ENCODE results near the gene LRRC42.

DNA sequence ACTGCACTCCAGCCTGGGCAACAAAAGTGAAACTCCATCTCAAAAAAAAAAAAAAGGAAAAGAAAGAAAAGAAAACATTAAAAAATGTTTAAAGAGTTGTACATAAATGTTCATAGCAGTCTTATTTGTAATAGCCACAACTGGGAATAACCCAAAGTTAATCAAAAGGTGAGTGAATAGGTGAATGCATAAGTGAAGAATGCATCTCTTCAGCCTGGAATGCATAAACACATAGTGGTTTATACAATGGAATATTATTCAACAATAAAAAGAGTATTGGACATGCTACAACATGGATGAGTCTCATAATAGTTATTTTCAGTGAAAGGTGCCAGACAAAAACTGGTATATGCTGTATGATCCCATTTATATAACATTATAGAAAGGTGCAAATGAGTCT lies 53.8 kb downstream of the LRRC42 start:
- TF ChIP-seq HOXB6 (CRISPR knock-in tag; IDR thresholded peaks at IDR 0.05; ENCODE audit: borderline replicate concordance) (no peak), SAFB2 (IDR thresholded peaks at IDR 0.05; ENCODE audit: borderline replicate concordance, low read depth, low read length, severe bottlenecking) (no peak), SIN3A (IDR thresholded peaks at IDR 0.05; ENCODE audit: borderline replicate concordance in 2 of 2, control insufficient read depth in 1 of 2, low read depth in 2 of 2, low read length in 2 of 2) (no peak), ZFX (CRISPR knock-in tag; IDR thresholded peaks at IDR 0.05) (no peak), JUND (IDR thresholded peaks at IDR 0.05; ENCODE audit: borderline replicate concordance, low read depth, low read length) (no peak), JUND (tag; IDR thresholded peaks at IDR 0.05; ENCODE audit: borderline replicate concordance, low read depth, low read length) (no peak), BHLHE40 (IDR thresholded peaks at IDR 0.05; ENCODE audit: low read length) (no peak), CEBPB (tag; IDR thresholded peaks at IDR 0.05) (no peak), POLR2A (conservative IDR thresholded peaks at IDR 0.05) (no peak), NRF1 (conservative IDR thresholded peaks at IDR 0.05 in 1 of 2, IDR thresholded peaks at IDR 0.05 in 1 of 2) (no peak)
- TF ChIP-seq, protein P1, sequence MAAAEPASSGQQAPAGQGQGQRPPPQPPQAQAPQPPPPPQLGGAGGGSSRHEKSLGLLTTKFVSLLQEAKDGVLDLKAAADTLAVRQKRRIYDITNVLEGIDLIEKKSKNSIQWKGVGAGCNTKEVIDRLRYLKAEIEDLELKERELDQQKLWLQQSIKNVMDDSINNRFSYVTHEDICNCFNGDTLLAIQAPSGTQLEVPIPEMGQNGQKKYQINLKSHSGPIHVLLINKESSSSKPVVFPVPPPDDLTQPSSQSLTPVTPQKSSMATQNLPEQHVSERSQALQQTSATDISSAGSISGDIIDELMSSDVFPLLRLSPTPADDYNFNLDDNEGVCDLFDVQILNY (CRISPR knock-in tag; IDR thresholded peaks at IDR 0.05), result no peak

Data from K562 (cell line).